NB4 (cell line): ENCODE results near the gene TOMM20L.

Experiments
- CTCF ChIP-seq: IDR thresholded peaks from one replicate; pipeline ENCODE4 v1.5.1; 2012; ENCODE audit warnings: low read depth, low read length
- MYC ChIP-seq: IDR thresholded peaks from 2 replicates; pipeline ENCODE4 v1.6.1; 2011; ENCODE audit warnings: low read depth, low read length
- POLR2A ChIP-seq: IDR thresholded peaks from 2 replicates; pipeline ENCODE4 v1.6.1; 2011; ENCODE audit warnings: mild to moderate bottlenecking; ENCODE audit not compliant: insufficient read length; ENCODE audit errors: extremely low read depth
- TF ChIP-seq, protein P1 (sequence below): IDR thresholded peaks from 2 replicates; pipeline ENCODE4 v1.6.1; 2011; ENCODE audit warnings: low read depth, low read length

DNA sequence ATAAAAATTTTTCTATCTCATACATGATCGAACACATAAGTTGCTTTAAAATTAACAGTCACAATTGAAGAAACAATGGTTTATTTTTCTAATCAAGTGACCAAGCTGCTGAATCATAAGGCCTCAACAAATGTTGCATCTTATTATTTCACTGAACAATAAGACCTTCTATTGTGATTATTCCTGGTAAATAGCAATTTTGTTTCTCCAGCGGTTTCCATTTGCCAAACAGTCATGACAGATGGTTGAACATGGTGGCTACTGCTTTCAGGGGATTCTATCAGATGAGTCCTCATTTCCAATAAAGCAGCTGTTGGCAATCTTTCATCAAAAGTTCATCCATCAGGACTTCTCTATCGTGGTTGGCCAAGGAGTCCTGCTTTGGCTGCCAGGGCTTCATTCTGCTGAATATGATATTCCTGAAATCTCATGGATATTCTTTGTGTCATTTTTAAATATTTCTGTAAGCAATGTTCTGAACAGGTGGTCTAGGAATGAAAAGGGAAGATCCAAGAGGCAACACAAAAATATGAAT, 13.0 kb downstream of the TOMM20L start:
- TF ChIP-seq CTCF (no peak), POLR2A (no peak), MYC (no peak)
- TF ChIP-seq, protein P1, sequence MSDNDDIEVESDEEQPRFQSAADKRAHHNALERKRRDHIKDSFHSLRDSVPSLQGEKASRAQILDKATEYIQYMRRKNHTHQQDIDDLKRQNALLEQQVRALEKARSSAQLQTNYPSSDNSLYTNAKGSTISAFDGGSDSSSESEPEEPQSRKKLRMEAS, result no peak
